Mesenchymal stem cell (in vitro differentiated cells and primary cell): Measurements from ENCODE around the gene HSPH1.

Source experiments
- DNase-seq: peaks from one replicate; pipeline ENCODE4 v3.0.0-alpha.2; 2013
- H2AFZ ChIP-seq: one replicate; pipeline ENCODE4 v1.6.1; 2013; ENCODE audit warnings: low read depth, mild to moderate bottlenecking, control low read depth, inconsistent platforms, low read length, moderate library complexity
- H2AK5ac ChIP-seq: 2 replicates; pipeline ENCODE4 v1.6.1; 2013; ENCODE audit warnings: low read length, moderate library complexity, mild to moderate bottlenecking, inconsistent platforms; ENCODE audit not compliant: severe bottlenecking
- H2BK120ac ChIP-seq: one replicate; pipeline ENCODE4 v1.6.1; 2013; ENCODE audit warnings: low read depth, mild to moderate bottlenecking, inconsistent platforms, low read length, moderate library complexity
- H2BK12ac ChIP-seq, 2 experiments: one replicate each; pipeline ENCODE4 v1.6.1; 2013; ENCODE audit warnings: inconsistent platforms in 2 of 2, low read length in 2 of 2, mild to moderate bottlenecking in 2 of 2, moderate library complexity in 2 of 2, control low read depth in 1 of 2
- H2BK15ac ChIP-seq: one replicate; pipeline ENCODE4 v1.6.1; 2013; ENCODE audit warnings: mild to moderate bottlenecking, low read depth, inconsistent platforms; ENCODE audit not compliant: poor library complexity, severe bottlenecking
- H2BK5ac ChIP-seq: 2 replicates; pipeline ENCODE4 v1.6.1; 2013; ENCODE audit warnings: low read depth, mild to moderate bottlenecking, low read length, control low read depth, inconsistent platforms; ENCODE audit not compliant: poor library complexity, severe bottlenecking
- H3K14ac ChIP-seq, 2 experiments: one replicate each; pipeline ENCODE4 v1.6.1; 2013; ENCODE audit warnings: inconsistent platforms in 2 of 2, low read length in 2 of 2, control low read depth in 1 of 2, mild to moderate bottlenecking in 1 of 2, moderate library complexity in 1 of 2
- H3K18ac ChIP-seq, 2 experiments: one replicate each; pipeline ENCODE4 v1.6.1; 2013; ENCODE audit warnings: inconsistent platforms in 2 of 2, low read length in 2 of 2, control low read depth in 1 of 2, low read depth in 1 of 2, mild to moderate bottlenecking in 1 of 2
- H3K23ac ChIP-seq, 2 experiments: one replicate each; pipeline ENCODE4 v1.6.1; 2013; ENCODE audit warnings: inconsistent platforms in 2 of 2, low read length in 2 of 2, mild to moderate bottlenecking in 2 of 2, moderate library complexity in 2 of 2, control low read depth in 1 of 2
- H3K27ac ChIP-seq: 2 replicates; pipeline ENCODE4 v1.5.1; 2013; ENCODE audit warnings: mild to moderate bottlenecking, moderate library complexity, low read length, control low read depth, inconsistent platforms; ENCODE audit not compliant: poor library complexity, severe bottlenecking
- H3K27me3 ChIP-seq, 2 experiments: 2 replicates each; pipeline versions ENCODE4 v1.6.1 to v1.7.0; 2013; ENCODE audit warnings: low read length in 2 of 2, mild to moderate bottlenecking in 2 of 2, moderate library complexity in 2 of 2, control low read depth in 1 of 2, inconsistent platforms in 1 of 2; ENCODE audit not compliant: control insufficient read depth in 1 of 2, insufficient read depth in 1 of 2
- H3K36me3 ChIP-seq, 2 experiments: 2 replicates each; pipeline versions ENCODE4 v1.6.1 to v1.7.0; 2013; ENCODE audit warnings: low read length in 2 of 2, control low read depth in 1 of 2, inconsistent platforms in 1 of 2, low read depth in 1 of 2, mild to moderate bottlenecking in 1 of 2; ENCODE audit not compliant: insufficient read depth in 2 of 2, control insufficient read depth in 1 of 2
- H3K4ac ChIP-seq, 2 experiments: one replicate each; pipeline ENCODE4 v1.6.1; 2013; ENCODE audit warnings: inconsistent platforms in 2 of 2, low read length in 2 of 2, mild to moderate bottlenecking in 2 of 2, moderate library complexity in 2 of 2, control low read depth in 1 of 2, low read depth in 1 of 2
- H3K4me1 ChIP-seq: 2 replicates; pipeline ENCODE4 v1.6.1; 2013; ENCODE audit warnings: low read depth, low read length, control low read depth; ENCODE audit not compliant: control insufficient read depth, insufficient read depth
- H3K4me2 ChIP-seq: 2 replicates; pipeline ENCODE4 v1.6.1; 2013; ENCODE audit warnings: low read length, mild to moderate bottlenecking, inconsistent platforms; ENCODE audit not compliant: poor library complexity, severe bottlenecking
- H3K4me3 ChIP-seq, 2 experiments: 2 replicates each; pipeline versions ENCODE4 v1.5.1 to v1.7.0; 2013; ENCODE audit warnings: low read length in 2 of 2, mild to moderate bottlenecking in 2 of 2, control low read depth in 1 of 2, low read depth in 1 of 2; ENCODE audit not compliant: insufficient read depth in 1 of 2
- H3K79me1 ChIP-seq: replicated peaks from 2 replicates; pipeline ENCODE4 v1.6.1; 2013; ENCODE audit warnings: mild to moderate bottlenecking, control low read depth, low read length, inconsistent platforms; ENCODE audit not compliant: poor library complexity, severe bottlenecking
- H3K9ac ChIP-seq: 2 replicates; pipeline ENCODE4 v1.7.0; 2013; ENCODE audit warnings: mild to moderate bottlenecking, low read length, moderate library complexity
- H3K9me3 ChIP-seq: 2 replicates; pipeline ENCODE4 v1.7.0; 2013; ENCODE audit warnings: mild to moderate bottlenecking, low read length; ENCODE audit not compliant: control insufficient read depth
- H4K8ac ChIP-seq: one replicate; pipeline ENCODE4 v1.6.1; 2013; ENCODE audit warnings: inconsistent platforms, mild to moderate bottlenecking, low read length, moderate library complexity
- H4K91ac ChIP-seq: one replicate; pipeline ENCODE4 v1.6.1; 2013; ENCODE audit warnings: mild to moderate bottlenecking, low read length, inconsistent platforms
- WGBS: methylation state at CpG from one replicate; pipeline ENCODE4 v1.1.7; 2013; ENCODE audit warnings: mixed read lengths; 5-methylcytosine and 5-hydroxymethylcytosine counted together

Gene HSPH1

DNA sequence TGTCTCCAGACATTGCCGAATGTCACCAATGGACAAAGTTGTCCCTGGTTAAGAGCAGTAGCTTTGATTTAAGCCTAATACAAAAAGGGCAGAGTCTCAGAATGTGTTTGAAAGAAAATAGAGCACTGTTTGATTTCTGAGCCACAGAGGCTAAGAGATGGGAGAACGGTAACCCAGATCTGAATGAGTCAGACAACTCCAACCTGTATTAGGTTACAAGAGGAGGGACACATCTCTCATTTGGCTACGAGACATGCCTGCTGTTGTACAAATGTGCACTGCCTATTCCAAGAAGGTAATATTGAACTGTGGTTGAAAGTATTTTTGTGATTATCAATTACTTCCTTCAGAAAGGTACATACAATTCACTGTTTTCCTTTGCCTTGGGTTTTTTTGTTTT lies 4.9 kb upstream of the HSPH1 start:
- no peaks in the 10 kb centered on the region for H3K27me3 ChIP-seq
- no peak overlapping the region for H3K9ac ChIP-seq
- DNase-seq = no peak
- no peak overlapping the region for H2AFZ ChIP-seq
- H2BK15ac ChIP-seq = no peak overlapping the region
- H3K14ac ChIP-seq = no peak overlapping the region
- H3K79me1 ChIP-seq = peaks cover 2% of the 10 kb centered on the region
- no peak overlapping the region for H3K4me2 ChIP-seq
- H3K4me1 ChIP-seq = peaks cover 3% of the 10 kb centered on the region
- H3K18ac ChIP-seq = no peak overlapping the region
- H3K9me3 ChIP-seq = no peaks in the 10 kb centered on the region
- no peaks in the 10 kb centered on the region for H3K36me3 ChIP-seq
- 89% methylated on average over 2 of the region's 3 CpGs for WGBS
- no peak overlapping the region for H4K8ac ChIP-seq
- H4K91ac ChIP-seq = no peak overlapping the region
- H2BK5ac ChIP-seq = no peak overlapping the region
- H2BK120ac ChIP-seq = no peak overlapping the region
- no peak overlapping the region for H3K27ac ChIP-seq
- H3K4me3 ChIP-seq = no peak overlapping the region
- H3K23ac ChIP-seq = no peak overlapping the region
- no peak overlapping the region for H2AK5ac ChIP-seq
- H2BK12ac ChIP-seq = no peak overlapping the region
- no peak overlapping the region for H3K4ac ChIP-seq

DNA sequence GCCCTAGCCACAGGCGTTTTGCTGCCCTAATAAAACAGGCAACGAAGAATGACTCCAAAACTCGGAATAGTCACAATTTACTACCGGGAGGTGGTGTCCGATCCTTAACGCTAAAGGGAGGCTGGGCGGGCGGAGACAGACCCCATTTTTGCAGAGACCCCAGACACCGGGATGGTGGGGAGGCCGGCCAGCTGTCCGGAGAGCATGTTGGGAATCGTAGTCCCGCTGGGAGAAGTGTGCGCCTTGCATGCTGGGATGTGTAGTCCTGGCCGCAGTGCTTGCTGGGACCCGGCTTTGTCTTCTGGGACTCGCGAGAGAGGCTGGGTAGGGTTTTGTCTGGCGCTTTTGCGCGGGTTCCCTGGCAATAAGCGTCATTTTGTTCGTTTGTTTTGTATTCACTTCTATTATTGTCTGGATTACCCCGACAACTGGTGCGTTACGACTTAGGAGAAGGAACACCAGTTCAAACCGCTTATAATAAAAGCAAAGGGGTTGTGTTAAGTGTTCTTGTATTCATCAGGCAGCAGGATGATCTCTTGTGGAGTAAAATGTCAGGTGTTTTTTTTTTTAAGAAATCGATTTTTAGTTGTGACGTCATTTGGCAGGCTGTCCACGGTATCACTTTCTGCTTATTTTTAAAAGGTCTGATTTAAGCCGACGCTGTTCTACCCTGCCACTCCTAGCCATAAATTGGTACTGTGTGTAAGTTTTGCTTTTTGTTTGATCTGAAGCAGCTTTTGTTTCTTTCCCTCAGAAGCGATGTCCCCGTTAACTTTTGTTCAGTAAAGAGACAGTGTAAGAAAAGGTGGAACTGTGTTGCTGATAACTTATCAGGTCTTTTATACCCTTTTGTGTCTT lies 676 bp upstream of the HSPH1 start:
- Histone ChIP-seq H3K4me2 (peak overlapping the region; percentile 78), H3K9me3 (no peaks in the 10 kb centered on the region), H3K4me3 (peak overlapping the region; percentile 77 to 95), H3K23ac (no peak overlapping the region), H3K18ac (peak overlapping the region in 1 of 2 experiments; percentile 93), H3K36me3 (peaks cover 0 to 8% of the 10 kb centered on the region in 2 experiments), H4K8ac (no peak overlapping the region), H2BK120ac (no peak overlapping the region), H2BK5ac (peak overlapping the region; percentile 51), H3K4me1 (peaks cover 2% of the 10 kb centered on the region), H2AK5ac (no peak overlapping the region), H2BK15ac (no peak overlapping the region), H3K27ac (peak overlapping the region; percentile 90), H4K91ac (no peak overlapping the region), H3K9ac (peak overlapping the region; percentile 98), H3K4ac (peak overlapping the region in 1 of 2 experiments; percentile 61), H3K14ac (no peak overlapping the region), H2AFZ (peak overlapping the region; percentile 98), H3K79me1 (peaks cover 2% of the 10 kb centered on the region), H2BK12ac (no peak overlapping the region), H3K27me3 (no peaks in the 10 kb centered on the region)
- 3% methylated on average over 34 of the region's 34 CpGs for WGBS
- peak; percentile 99 for DNase-seq

DNA sequence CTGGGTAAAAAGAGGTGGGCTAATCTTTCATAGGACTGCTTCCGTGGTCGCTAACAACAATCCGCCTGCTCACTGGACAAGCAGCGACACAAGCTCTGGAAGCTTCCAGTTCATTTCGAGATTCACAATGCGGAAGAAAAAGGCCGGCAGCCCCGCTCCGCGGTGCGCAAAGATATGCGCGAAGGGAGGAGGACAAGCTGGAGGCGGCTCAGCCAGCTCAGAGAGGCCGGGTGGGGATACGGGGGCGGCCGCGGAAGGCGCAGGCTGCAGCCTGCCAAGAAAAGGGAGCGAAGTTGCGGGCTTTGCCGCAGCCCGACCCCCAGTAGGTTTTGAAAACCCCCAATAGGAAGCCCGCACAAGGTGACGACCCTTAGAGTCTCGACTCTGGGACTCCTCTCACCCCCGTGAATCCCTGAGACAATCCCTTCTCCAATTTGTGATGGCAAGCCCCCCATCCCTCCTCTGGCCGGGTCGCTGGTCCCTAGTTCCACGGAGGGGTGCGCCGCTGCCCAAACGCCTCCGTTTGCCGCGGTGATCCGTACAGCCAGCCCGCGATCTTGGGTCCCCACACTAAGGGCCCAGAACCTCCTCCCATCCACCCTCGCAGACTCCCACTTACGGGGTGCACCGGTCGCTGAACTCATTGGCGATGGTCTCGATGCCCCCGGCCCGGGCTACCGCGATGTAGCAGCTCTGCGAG lies 697 bp downstream of the HSPH1 start:
- Histone ChIP-seq H2BK120ac (peak overlapping the region; percentile 51), H3K9ac (peak overlapping the region; percentile 98), H3K23ac (peak overlapping the region in 1 of 2 experiments; percentile 96), H3K79me1 (peaks cover 2% of the 10 kb centered on the region), H3K4me3 (peak overlapping the region; percentile 95 to 97), H2AK5ac (no peak overlapping the region), H2BK12ac (peak overlapping the region in 1 of 2 experiments; percentile 65), H3K4ac (peak overlapping the region; percentile 21 to 84), H3K27ac (peak overlapping the region; percentile 78), H4K91ac (peak overlapping the region; percentile 44), H4K8ac (no peak overlapping the region), H2BK5ac (no peak overlapping the region), H3K18ac (peak overlapping the region in 1 of 2 experiments; percentile 95), H2BK15ac (peak overlapping the region; percentile 29), H3K36me3 (peaks cover 0 to 17% of the 10 kb centered on the region in 2 experiments), H3K9me3 (no peaks in the 10 kb centered on the region), H3K27me3 (no peaks in the 10 kb centered on the region), H2AFZ (peak overlapping the region; percentile 81), H3K4me1 (no peaks in the 10 kb centered on the region), H3K14ac (peak overlapping the region in 1 of 2 experiments; percentile 98), H3K4me2 (peak overlapping the region; percentile 73)
- DNase-seq = peak; percentile 85
- WGBS = under 1% methylated on average over 50 of the region's 51 CpGs

DNA sequence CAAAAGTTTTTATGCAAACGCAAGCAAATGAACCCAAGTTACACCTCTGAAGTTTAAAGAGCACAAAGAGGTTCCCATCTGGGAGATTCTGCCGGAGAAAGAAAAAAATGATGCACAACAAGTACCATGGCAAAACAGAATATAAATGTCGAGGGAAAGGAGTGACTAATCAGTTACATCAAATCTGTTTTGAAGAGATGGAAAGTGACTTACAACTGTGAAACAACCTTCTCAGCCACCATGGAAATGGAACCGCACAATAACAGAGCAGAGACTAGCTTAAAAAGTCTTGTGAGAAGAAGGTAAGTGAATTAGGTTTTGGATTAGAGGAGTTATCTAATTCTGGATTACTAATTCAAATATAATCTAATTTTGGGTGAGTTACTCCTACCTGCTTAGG lies 2.4 kb downstream of the HSPH1 start:
- no peak overlapping the region for H2BK5ac ChIP-seq
- H3K36me3 ChIP-seq = peaks cover 0 to 33% of the 10 kb centered on the region in 2 experiments
- no peaks in the 10 kb centered on the region for H3K4me1 ChIP-seq
- no peak overlapping the region for H3K4me2 ChIP-seq
- no peak overlapping the region for H2AK5ac ChIP-seq
- H4K91ac ChIP-seq = no peak overlapping the region
- no peak overlapping the region for H4K8ac ChIP-seq
- no peak for DNase-seq
- no peak overlapping the region for H3K27ac ChIP-seq
- H2BK120ac ChIP-seq = no peak overlapping the region
- 72% methylated on average over 3 of the region's 4 CpGs for WGBS
- H3K27me3 ChIP-seq = no peaks in the 10 kb centered on the region
- no peaks in the 10 kb centered on the region for H3K9me3 ChIP-seq
- peaks cover 2% of the 10 kb centered on the region for H3K79me1 ChIP-seq
- no peak overlapping the region for H2AFZ ChIP-seq
- H3K4me3 ChIP-seq = peak overlapping the region in 1 of 2 experiments; percentile 95
- no peak overlapping the region for H3K4ac ChIP-seq
- H2BK15ac ChIP-seq = no peak overlapping the region
- no peak overlapping the region for H3K23ac ChIP-seq
- H2BK12ac ChIP-seq = no peak overlapping the region
- H3K14ac ChIP-seq = no peak overlapping the region
- H3K18ac ChIP-seq = no peak overlapping the region
- H3K9ac ChIP-seq = peak overlapping the region; percentile 98
